B cell (primary cell): ENCODE measurements around the gene TRABD. TPM values are rescaled to one million over a fixed set of nuclear protein-coding genes. Genes with fewer than 3 reads are reported as not detected.

Experiments used
- ATAC-seq: fragments of 200-7000 bp; cut with Tn5 transposase; one replicate; pipeline ENCODE4 v1.10.0; 2021; ENCODE audit warnings: low read depth, mild to moderate bottlenecking, moderate number of reproducible peaks, moderate library complexity
- CTCF ChIA-PET: fragments of 350-600 bp; sonication (Branson Sonifier 250); formaldehyde crosslinking; loops from one replicate; lab custom pipeline; 2021; ENCODE audit warnings: antibody characterized with exemption, inconsistent platforms; lab: Charles Lee
- POLR2A ChIA-PET: fragments of 350-600 bp; sonication (Branson Sonifier 250); formaldehyde crosslinking; loops from one replicate; lab custom pipeline; 2021; ENCODE audit warnings: antibody characterized with exemption; lab: Charles Lee
- DNase-seq: peaks from one replicate; pipeline ENCODE4 v3.0.0; 2013
- H2AFZ ChIP-seq: 2 replicates; pipeline ENCODE4 v1.6.1; 2012; ENCODE audit warnings: mild to moderate bottlenecking, low read depth, low read length; ENCODE audit not compliant: insufficient read depth, poor library complexity, severe bottlenecking
- H3K27ac ChIP-seq, 2 donors: 1 replicate in 1 of 2; 2 replicates in 1 of 2; pipeline ENCODE4 v1.5.1; 2012 to 2013; ENCODE audit warnings: low read length in 2 of 2, mild to moderate bottlenecking in 2 of 2, moderate library complexity in 1 of 2
- H3K27me3 ChIP-seq, 4 experiments: fragments of 200-600 bp in 1 of 4; sonication (generic) in 1 of 4; replicated peaks in 1 of 4; 1 replicate in 2 of 4; 2 replicates in 2 of 4; pipeline versions ENCODE4 v1.6.1 to v1.7.0; 2013 to 2016; ENCODE audit warnings: low read length in 3 of 4, mild to moderate bottlenecking in 2 of 4, mixed read lengths in 1 of 4, moderate library complexity in 1 of 4; ENCODE audit not compliant: insufficient read depth in 4 of 4, control insufficient read depth in 3 of 4; ENCODE audit errors: control extremely low read depth in 1 of 4
- H3K36me3 ChIP-seq, 2 experiments: replicated peaks in 1 of 2; 1 replicate in 1 of 2; 2 replicates in 1 of 2; pipeline versions ENCODE4 v1.6.1 to v1.7.1; 2013; ENCODE audit warnings: low read length in 1 of 2; ENCODE audit not compliant: insufficient read depth in 2 of 2, control insufficient read depth in 1 of 2; ENCODE audit errors: control extremely low read depth in 1 of 2, extremely low read depth in 1 of 2
- H3K4me1 ChIP-seq, 2 donors: fragments of 200-600 bp in 1 of 2; sonication (generic) in 1 of 2; 1 replicate in 1 of 2; 2 replicates in 1 of 2; pipeline versions ENCODE4 v1.5.1 to v1.6.1; 2013 to 2017; ENCODE audit warnings: low read length in 2 of 2; ENCODE audit not compliant: control insufficient read depth in 2 of 2, insufficient read depth in 2 of 2
- H3K4me2 ChIP-seq: replicated peaks from 2 replicates; pipeline ENCODE3; 2012; ENCODE audit warnings: mild to moderate bottlenecking, low read depth, low read length; ENCODE audit not compliant: poor library complexity, severe bottlenecking
- H3K4me3 ChIP-seq, 5 experiments: fragments of 200-600 bp in 1 of 5; sonication (generic) in 1 of 5; 1 replicate in 3 of 5; 2 replicates in 2 of 5; pipeline versions ENCODE4 v1.5.1 to v1.7.0; 2011 to 2016; ENCODE audit warnings: low read length in 4 of 5, mild to moderate bottlenecking in 4 of 5, low read depth in 2 of 5, control low read depth in 1 of 5, moderate library complexity in 1 of 5; ENCODE audit not compliant: insufficient read depth in 1 of 5; ENCODE audit errors: control extremely low read depth in 1 of 5, extremely low read depth in 1 of 5
- H3K79me2 ChIP-seq: fragments of 200-600 bp; sonication (generic); one replicate; pipeline ENCODE4 v1.6.0; 2016; ENCODE audit warnings: low read length; ENCODE audit not compliant: control insufficient read depth, insufficient read depth
- H3K9ac ChIP-seq: fragments of 200-600 bp; sonication (generic); 2 replicates; pipeline ENCODE4 v1.6.1; 2017; ENCODE audit warnings: mild to moderate bottlenecking, low read length, moderate library complexity
- H3K9me3 ChIP-seq, 3 donors: one replicate each; pipeline versions ENCODE4 v1.6.1 to v1.7.1; 2013; ENCODE audit warnings: low read length in 2 of 3; ENCODE audit not compliant: control insufficient read depth in 2 of 3, insufficient read depth in 1 of 3; ENCODE audit errors: control extremely low read depth in 1 of 3
- H4K20me1 ChIP-seq: 2 replicates; pipeline ENCODE4 v1.6.0; 2012; ENCODE audit warnings: mild to moderate bottlenecking, low read length; ENCODE audit not compliant: insufficient read depth, control insufficient read depth, poor library complexity, severe bottlenecking
- H3K27ac Mint-ChIP-seq: one replicate; pipeline ENCODE4 v1.8.0; 2021; ENCODE audit warnings: mixed read lengths
- H3K27me3 Mint-ChIP-seq: one replicate; pipeline ENCODE4 v1.8.0; 2021; ENCODE audit warnings: mixed read lengths
- H3K4me1 Mint-ChIP-seq: one replicate; pipeline ENCODE4 v1.8.0; 2021; ENCODE audit warnings: mixed read lengths
- H3K4me3 Mint-ChIP-seq: one replicate; pipeline ENCODE4 v1.8.0; 2021; ENCODE audit warnings: mixed read lengths
- H3K9me3 Mint-ChIP-seq: one replicate; pipeline ENCODE4 v1.8.0; 2022; ENCODE audit warnings: mixed read lengths; ENCODE audit not compliant: insufficient read depth
- CTCF ChIP-seq: fragments of 200-600 bp; IDR thresholded peaks from one replicate; pipeline ENCODE4 v1.8.0; 2022; ENCODE audit warnings: antibody characterized with exemption, mild to moderate bottlenecking
- EZH2 ChIP-seq: IDR thresholded peaks from 2 replicates; pipeline ENCODE4 v1.6.1; 2012; ENCODE audit warnings: borderline replicate concordance, low read depth, mild to moderate bottlenecking, moderate library complexity, low read length; ENCODE audit not compliant: insufficient read depth, poor library complexity, severe bottlenecking
- WGBS: methylation state at CpG from one replicate; pipeline ENCODE4 v1.1.5; 2013; ENCODE audit warnings: missing lambda C conversion rate; ENCODE audit not compliant: insufficient coverage; 5-methylcytosine and 5-hydroxymethylcytosine counted together
- intact Hi-C: fragments of 100-400 bp; cut with micrococcal nuclease; formaldehyde crosslinking; loops from one replicate; pipeline ENCODE4 v1.10.0; 2022
- polyA plus RNA-seq: library from polyadenylated mRNA; depleted of rRNA; stranded (reverse); fragments of >200 nt; gene quantifications from 2 replicates; pipeline ENCODE4 v1.2.3, GENCODE V29; 2012
- total RNA-seq, 2 donors: library from RNA; stranded (reverse); fragments of 120-200 nt in 1 of 2; gene quantifications; 1 replicate in 1 of 2; 2 replicates in 1 of 2; pipeline versions ENCODE4 v1.2.3 to v1.2.4, GENCODE V29; 2013 to 2022

TRABD gene
- total and polyA plus RNA-seq, 2 donors (not counting 1 experiment from before 2014, with no cell fraction given): 164 to 200 TPM

DNA sequence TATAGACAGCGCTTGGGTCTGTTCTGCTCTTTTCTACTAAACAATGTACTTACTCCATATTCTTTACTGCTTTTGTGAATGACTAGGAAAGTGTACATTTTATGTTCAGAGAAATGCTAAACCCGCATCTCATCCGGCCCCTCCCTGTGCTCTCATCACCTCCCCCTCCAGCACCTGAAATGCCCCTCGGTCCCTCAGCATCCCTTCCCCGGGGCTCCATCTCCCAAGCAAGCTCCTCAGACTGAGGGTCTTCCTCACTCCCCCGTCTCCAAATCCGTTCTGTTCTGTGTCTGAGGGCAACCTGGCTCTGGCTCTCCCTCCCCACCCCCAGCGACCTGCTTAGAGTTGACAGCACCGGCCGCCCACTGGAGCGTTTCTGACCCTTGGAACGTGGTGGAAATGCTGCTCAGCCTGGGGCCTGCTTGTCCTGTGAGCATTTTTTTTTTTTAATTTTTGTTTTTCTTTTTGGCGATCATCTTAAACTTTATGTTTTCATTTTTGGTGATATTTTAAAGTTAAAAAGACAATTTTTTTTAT lies 16.5 kb downstream of the TRABD start:
- H3K4me3 Mint-ChIP-seq: peak overlapping the region; percentile 89
- Histone ChIP-seq H3K4me3 (peak overlapping the region in 4 of 5 experiments; percentile 24 to 80 (median 74)), H3K4me1 (peaks cover 22 to 28% of the 10 kb centered on the region in 2 donors), H2AFZ (peak overlapping the region; percentile 60), H3K27me3 (no peaks in the 10 kb centered on the region), H3K79me2 (peaks cover 45% of the 10 kb centered on the region), H3K27ac (no peak overlapping the region), H3K4me2 (peak overlapping the region; percentile 98), H4K20me1 (peaks cover 26% of the 10 kb centered on the region), H3K9me3 (no peaks in the 10 kb centered on the region), H3K9ac (peak overlapping the region; percentile 54), H3K36me3 (peaks cover 8 to 24% of the 10 kb centered on the region in 2 experiments)
- no peak for DNase-seq
- POLR2A ChIA-PET: interaction anchor here (1.0 to 4.1 kb wide), 2 partner anchors 11 to 29 kb away, joined by 3 to 41 read pairs; no protein-coding TSS in a partner anchor
- H3K9me3 Mint-ChIP-seq: no peaks in the 10 kb centered on the region
- WGBS: 81% methylated on average over 5 of the region's 13 CpGs
- no peak for ATAC-seq
- H3K27ac Mint-ChIP-seq: peak overlapping the region; percentile 70
- H3K4me1 Mint-ChIP-seq: peaks cover 35% of the 10 kb centered on the region
- intact Hi-C loops: loop anchor here (10.0 kb wide), 1 partner anchor 437 kb away; no protein-coding TSS in a partner anchor
- CTCF ChIA-PET: interaction anchor here (0.8 kb wide), 1 partner anchor 11 kb away, joined by 4 read pairs; no protein-coding TSS in a partner anchor
- H3K27me3 Mint-ChIP-seq: no peaks in the 10 kb centered on the region
- TF ChIP-seq EZH2: no peak
- TF ChIP-seq CTCF: no peak

GRCh38 chr22:50203288-50203687 lies 17.6 kb downstream of the TRABD start:
- intact Hi-C loops: loop anchor here (10.0 kb wide), 1 partner anchor 438 kb away; no protein-coding TSS in a partner anchor
- H3K36me3 ChIP-seq: peaks cover 8 to 24% of the 10 kb centered on the region in 2 experiments
- no peak overlapping the region for H3K9ac ChIP-seq
- POLR2A ChIA-PET: interaction anchor here (4.1 kb wide), 1 partner anchor 12 kb away, joined by 41 read pairs; no protein-coding TSS in a partner anchor
- Mint-ChIP-seq H3K27ac (no peak overlapping the region), H3K4me3 (no peak overlapping the region), H3K4me1 (peaks cover 43% of the 10 kb centered on the region), H3K27me3 (no peaks in the 10 kb centered on the region), H3K9me3 (no peaks in the 10 kb centered on the region)
- TF ChIP-seq CTCF (no peak), EZH2 (no peak)
- H2AFZ ChIP-seq: no peak overlapping the region
- H3K9me3 ChIP-seq: no peaks in the 10 kb centered on the region
- H3K4me3 ChIP-seq: no peak overlapping the region
- H4K20me1 ChIP-seq: peaks cover 31% of the 10 kb centered on the region
- no peak overlapping the region for H3K4me2 ChIP-seq
- no CpG with 5 or more reads among the region's 1 CpG for WGBS
- peaks cover 45% of the 10 kb centered on the region for H3K79me2 ChIP-seq
- ATAC-seq (no peak), DNase-seq (no peak)
- peaks cover 27 to 35% of the 10 kb centered on the region in 2 donors for H3K4me1 ChIP-seq
- no peaks in the 10 kb centered on the region for H3K27me3 ChIP-seq
- CTCF ChIA-PET: interaction anchor here (1.5 kb wide), 1 partner anchor 12 kb away, joined by 5 read pairs; no protein-coding TSS in a partner anchor
- no peak overlapping the region for H3K27ac ChIP-seq
